AML-193 (cell line): ENCODE measurements around the gene ZNF608.

Experiments used
- DNase-seq, 2 experiments: peaks; one replicate each; lab custom pipeline; 2025; lab: John Stamatoyannopoulos, UW

ZNF608 gene

GRCh38 chr5:124738681-124739633 is 7.5 kb downstream of the ZNF608 start:
- no peak for DNase-seq

GRCh38 chr5:124737651-124738050 is 8.8 kb downstream of the ZNF608 start:
- DNase-seq: no peak

DNA sequence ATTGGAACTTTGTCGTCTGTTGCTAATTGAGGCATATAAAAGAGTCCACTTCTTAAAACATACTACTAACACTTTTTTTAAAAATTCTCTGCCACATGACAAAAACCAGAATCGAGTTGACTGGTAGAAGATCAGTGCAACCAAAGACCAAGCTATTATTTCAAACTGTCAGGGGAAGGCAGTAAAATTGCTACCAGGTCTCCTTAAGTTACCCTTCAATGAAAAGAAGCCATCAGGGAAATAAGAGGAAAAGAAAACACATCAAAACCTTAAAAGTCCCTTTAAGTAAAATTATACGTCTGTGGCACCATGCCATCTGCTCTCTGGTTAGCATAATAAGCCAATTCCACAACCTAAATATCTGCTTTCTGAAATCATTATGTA is 9.6 kb downstream of the ZNF608 start:
- DNase-seq: no peak

GRCh38 chr5:124736082-124736804 is 10.2 kb downstream of the ZNF608 start:
- DNase-seq: no peak

GRCh38 chr5:124735169-124735858 is 11.1 kb downstream of the ZNF608 start:
- no peak for DNase-seq

- DNase-seq: no peak
These were observed 11.8 kb downstream of the ZNF608 start for GRCh38 chr5:124734574-124735168.

- DNase-seq: no peak
These were observed 13.1 kb downstream of the ZNF608 start for GRCh38 chr5:124733329-124733650.

- no peak for DNase-seq
These were observed 13.8 kb downstream of the ZNF608 start for GRCh38 chr5:124732428-124733328.

- DNase-seq: no peak
These were observed 16.1 kb downstream of the ZNF608 start for GRCh38 chr5:124730381-124730780.

GRCh38 chr5:124729720-124730359 is 16.6 kb downstream of the ZNF608 start:
- no peak for DNase-seq

DNA sequence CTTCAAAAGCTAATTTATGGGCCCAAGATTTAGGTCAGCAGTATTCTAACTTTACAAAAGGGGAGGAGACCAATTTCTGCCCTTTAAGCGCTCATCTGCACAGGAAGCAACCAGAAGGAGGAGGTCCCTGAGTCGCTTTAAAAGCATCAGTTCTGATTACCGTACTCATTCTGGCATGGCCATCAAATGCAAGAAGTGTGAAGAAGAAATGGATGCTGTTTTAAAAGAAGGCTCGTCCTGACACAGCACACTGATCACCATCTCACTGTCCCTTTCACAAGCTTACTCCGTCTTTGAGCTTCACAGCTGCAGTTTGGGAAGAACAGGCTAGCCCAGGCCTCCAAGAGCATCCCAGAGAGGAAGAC is 17.5 kb downstream of the ZNF608 start:
- no peak for DNase-seq

DNA sequence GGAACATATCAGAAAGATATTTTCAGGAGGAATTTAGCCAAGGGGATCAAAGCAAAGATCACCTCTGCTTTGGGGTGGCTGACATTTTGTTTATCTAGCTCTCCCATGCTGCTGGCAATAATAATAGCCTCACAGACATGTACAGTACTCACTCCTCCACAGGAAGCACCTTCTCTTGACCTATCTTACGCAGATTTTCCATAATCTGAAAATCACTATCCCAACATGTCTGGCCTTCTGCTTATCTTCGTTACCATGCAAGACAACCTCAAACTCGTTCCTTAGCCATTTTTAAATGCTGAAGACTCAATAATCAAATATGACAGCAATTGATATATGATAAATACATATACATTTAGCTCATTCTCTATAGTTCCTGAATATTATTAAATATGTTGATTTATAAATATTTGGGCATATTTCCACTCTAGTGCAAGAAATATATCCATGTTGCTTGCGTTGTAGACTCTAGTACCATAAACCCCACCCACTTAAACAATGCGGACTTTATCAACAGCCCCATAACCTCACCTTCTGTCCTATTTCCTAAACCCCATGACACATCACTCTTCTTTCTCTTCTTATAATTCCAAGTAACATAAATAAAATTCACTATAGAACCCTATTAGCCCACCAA is 18.0 kb downstream of the ZNF608 start:
- no peak for DNase-seq

GRCh38 chr5:124726631-124727362 is 19.6 kb downstream of the ZNF608 start:
- DNase-seq: no peak

- DNase-seq: no peak
These were observed 20.7 kb downstream of the ZNF608 start for GRCh38 chr5:124725622-124726258.

- DNase-seq: no peak
These were observed 21.4 kb downstream of the ZNF608 start for GRCh38 chr5:124725040-124725434.

DNA sequence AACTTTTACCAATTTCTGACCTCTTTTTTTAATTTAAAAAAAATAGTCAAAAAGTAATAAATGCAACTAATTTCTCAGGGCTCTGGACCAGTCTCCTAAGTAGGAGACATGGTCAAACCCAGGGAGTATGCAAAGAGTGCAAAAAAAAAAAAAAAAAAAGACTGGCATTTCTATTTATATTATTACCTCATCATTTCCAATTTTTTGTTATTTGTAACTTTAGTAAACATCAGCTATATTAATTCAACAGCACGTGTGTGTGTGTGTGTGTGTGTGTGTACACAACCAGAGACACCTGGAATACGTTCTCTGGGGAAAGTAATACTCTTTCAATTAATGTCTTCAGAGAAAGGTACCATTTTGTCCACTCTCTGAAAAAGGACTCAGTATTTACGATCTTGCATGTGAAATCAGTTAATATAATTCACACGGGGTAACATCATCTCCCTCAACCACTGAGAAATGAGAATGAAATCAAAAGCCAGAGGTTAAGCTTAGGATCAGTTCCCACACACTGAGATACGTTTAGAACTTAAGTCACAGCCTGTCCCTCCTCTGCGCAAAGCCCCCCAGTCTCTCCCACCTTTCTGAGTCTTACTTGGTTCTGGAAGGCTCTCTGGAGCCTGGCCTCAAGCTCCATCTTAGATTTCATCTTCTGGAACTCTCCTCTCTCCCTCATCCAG is 21.9 kb downstream of the ZNF608 start:
- no peak for DNase-seq

DNA sequence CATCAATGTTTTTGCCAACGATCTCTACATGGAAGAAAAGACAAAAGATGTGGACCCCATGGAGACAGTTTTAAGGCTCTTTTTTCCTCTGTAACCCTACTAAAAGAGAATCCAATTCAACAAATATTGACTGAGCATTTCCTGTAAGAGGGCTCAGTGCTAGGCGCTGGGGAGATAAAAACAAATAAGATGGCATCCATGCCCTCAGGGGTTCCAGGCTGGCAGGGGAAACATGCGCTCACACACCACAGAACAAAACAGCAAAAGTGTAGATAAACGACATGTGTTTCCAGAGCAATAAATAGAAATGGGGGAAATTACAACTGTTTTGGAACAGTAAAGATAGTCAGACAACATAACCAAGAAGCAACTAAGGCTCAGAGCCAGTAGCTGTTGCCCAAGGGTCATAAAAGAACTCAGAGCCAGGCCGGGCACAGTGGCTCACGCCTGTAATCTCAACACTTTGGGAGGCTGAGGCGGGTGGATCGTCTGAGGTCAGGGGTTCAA is 25.2 kb downstream of the ZNF608 start:
- no peak for DNase-seq

- no peak for DNase-seq
These were observed 25.8 kb downstream of the ZNF608 start for GRCh38 chr5:124720593-124720992.
